SW 1271 (cell line): ENCODE measurements around the gene GRAP2.
"Not testable (repeated sequence)": the region's sequence is repeated elsewhere in the genome, so short reads cannot be mapped to it uniquely, and the experiment has no call there.

Experiments used
- DNase-seq, 2 experiments: peaks; one replicate each; lab custom pipeline; 2025; lab: John Stamatoyannopoulos, UW

Gene GRAP2

GRCh38 chr22:39967103-39967829, 66.4 kb downstream of the GRAP2 start:
- no peak for DNase-seq

- no peak for DNase-seq
These were observed 67.4 kb downstream of the GRAP2 start for GRCh38 chr22:39967996-39968972.

GRCh38 chr22:39970742-39971141, 69.9 kb downstream of the GRAP2 start:
- no peak for DNase-seq

GRCh38 chr22:39972641-39973040, 71.8 kb downstream of the GRAP2 start:
- no peak for DNase-seq

- DNase-seq, result no peak
These were observed 72.8 kb downstream of the GRAP2 start for GRCh38 chr22:39973656-39974055.

- DNase-seq, result no peak
These were observed 73.2 kb downstream of the GRAP2 start for GRCh38 chr22:39974065-39974464.

- no peak for DNase-seq
These were observed 78.2 kb downstream of the GRAP2 start for GRCh38 chr22:39979048-39979447.

GRCh38 chr22:39979458-39979857, 78.6 kb downstream of the GRAP2 start:
- no peak for DNase-seq

- no peak for DNase-seq
These were observed 79.7 kb downstream of the GRAP2 start for GRCh38 chr22:39980596-39980995.

GRCh38 chr22:39983346-39983745, 82.5 kb downstream of the GRAP2 start:
- no peak for DNase-seq

- DNase-seq, result no peak
These were observed 83.1 kb downstream of the GRAP2 start for GRCh38 chr22:39984006-39984405.

GRCh38 chr22:39984746-39985145, 83.9 kb downstream of the GRAP2 start:
- no peak for DNase-seq

GRCh38 chr22:39985383-39986035, 84.6 kb downstream of the GRAP2 start:
- no peak for DNase-seq

GRCh38 chr22:39988386-39989114, 87.7 kb downstream of the GRAP2 start:
- DNase-seq, result no peak

GRCh38 chr22:39989633-39990032, 88.7 kb downstream of the GRAP2 start:
- DNase-seq, result no peak

- no peak for DNase-seq
These were observed 89.8 kb downstream of the GRAP2 start for GRCh38 chr22:39990686-39991085.

GRCh38 chr22:39991159-39991860, 90.4 kb downstream of the GRAP2 start:
- no peak for DNase-seq

- DNase-seq, result no peak
These were observed 91.4 kb downstream of the GRAP2 start for GRCh38 chr22:39992088-39992826.

GRCh38 chr22:39992894-39993293, 92.0 kb downstream of the GRAP2 start:
- DNase-seq, result not testable (repeated sequence)

GRCh38 chr22:39994041-39994565, 93.2 kb downstream of the GRAP2 start:
- no peak for DNase-seq
